HG02571 (cell line): ENCODE data around the gene USP22.
"Not testable (repeated sequence)": the region's sequence is repeated elsewhere in the genome, so short reads cannot be mapped to it uniquely, and the experiment has no call there.

Experiments used
- ATAC-seq: cut with Tn5 transposase; IDR thresholded peaks from one replicate; pipeline ENCODE4 v1.9.1; 2021; ENCODE audit warnings: mild to moderate bottlenecking, moderate library complexity; ENCODE audit not compliant: unreplicated experiment

The USP22 gene

GRCh38 chr17:20989991-20990855 is 52.6 kb downstream of the USP22 start:
- no peak for ATAC-seq

DNA sequence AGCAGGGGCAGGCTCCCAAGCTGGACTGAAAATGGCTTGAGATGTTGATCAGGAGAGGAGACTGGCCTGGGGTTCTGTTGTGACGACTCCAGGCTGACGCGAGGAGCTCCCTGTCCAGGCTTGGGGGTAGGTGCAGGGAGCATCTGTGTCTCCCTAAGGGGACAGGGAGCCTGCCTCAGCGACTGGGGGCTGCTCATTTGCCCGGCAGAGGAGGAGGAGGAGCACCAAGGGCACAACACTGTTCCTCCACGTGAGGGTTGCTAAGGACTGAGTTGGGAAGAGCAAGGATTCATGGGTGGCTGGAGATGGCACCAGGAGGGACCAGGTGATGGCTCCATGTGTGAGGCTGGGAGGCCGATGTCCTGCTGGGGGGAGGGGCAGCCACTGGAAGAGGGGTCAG is 53.3 kb downstream of the USP22 start:
- ATAC-seq, result no peak

GRCh38 chr17:20988896-20989295 is 53.9 kb downstream of the USP22 start:
- no peak for ATAC-seq

- no peak for ATAC-seq
Observed at GRCh38 chr17:20988001-20988636, 54.7 kb downstream of the USP22 start.

DNA sequence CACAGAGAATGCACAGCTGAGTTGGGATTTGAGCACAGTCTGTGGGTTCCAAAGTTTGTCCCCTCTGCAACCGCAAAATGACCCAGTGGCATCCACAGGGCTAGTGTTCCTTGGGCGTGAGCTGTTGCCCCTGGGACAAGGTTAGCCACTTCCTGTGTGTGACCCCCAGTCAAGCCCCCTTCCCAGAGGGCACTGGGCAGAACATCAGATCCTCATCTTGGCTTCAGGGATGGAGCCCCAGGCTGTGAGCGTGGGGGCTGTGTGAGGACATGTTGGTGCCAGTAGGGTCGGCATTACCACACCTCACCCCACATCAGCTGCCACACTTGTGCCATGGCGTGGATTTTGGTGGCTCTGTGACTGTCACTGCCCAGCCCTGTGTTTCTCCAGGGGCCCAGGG is 55.3 kb downstream of the USP22 start:
- no peak for ATAC-seq

- ATAC-seq, result no peak
Observed at GRCh38 chr17:20986767-20987510, 55.9 kb downstream of the USP22 start.

DNA sequence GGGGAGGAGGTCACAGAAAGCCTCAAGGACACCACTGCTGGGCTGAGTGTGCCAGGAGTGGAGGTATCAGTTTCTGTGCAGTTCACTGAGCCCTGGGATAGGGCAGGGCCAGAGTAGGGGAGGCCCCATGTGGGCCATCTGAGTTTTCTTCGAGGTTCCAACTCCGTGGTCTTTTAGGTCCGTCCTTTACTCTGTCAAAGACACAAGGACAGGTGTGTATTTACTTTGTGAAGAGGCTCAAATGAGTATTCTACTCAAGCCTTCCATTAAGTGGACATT is 59.5 kb downstream of the USP22 start:
- ATAC-seq, result no peak

DNA sequence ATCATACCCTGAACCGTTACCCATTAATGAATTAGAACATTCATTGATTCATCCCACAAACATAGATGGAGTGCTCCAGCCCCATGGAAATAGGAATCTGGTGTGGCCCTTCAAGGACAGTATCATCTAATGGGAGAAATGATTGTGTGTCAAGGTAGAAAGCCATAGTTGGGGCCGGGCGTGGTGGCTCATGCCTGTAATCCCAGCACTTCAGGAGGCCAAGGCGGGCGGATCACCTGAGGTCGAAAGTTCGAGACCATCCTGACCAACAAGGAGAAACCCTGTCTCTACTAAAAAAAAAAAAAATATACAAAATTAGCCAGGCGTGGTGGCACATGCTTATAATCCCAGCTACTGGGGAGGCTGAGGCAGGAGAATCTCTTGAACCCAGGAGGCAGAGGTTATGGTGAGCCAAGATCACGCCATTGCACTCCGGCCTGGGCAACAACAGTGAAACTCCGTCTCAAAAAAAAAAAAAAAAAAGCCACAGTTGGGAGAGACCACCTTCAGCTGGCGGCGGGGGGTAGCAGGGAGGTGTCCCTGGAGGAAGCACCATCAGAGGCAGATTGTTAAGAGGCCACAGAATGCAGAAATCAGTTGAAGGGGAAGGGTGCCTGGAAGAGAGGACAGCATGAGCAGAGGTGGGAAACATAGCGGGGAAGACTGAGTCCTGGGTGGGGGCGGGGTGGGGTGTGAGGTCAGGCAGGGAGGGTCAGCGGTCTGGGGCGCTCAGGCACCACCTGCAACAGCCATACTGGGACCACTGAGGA is 60.0 kb downstream of the USP22 start:
- ATAC-seq, result no peak

DNA sequence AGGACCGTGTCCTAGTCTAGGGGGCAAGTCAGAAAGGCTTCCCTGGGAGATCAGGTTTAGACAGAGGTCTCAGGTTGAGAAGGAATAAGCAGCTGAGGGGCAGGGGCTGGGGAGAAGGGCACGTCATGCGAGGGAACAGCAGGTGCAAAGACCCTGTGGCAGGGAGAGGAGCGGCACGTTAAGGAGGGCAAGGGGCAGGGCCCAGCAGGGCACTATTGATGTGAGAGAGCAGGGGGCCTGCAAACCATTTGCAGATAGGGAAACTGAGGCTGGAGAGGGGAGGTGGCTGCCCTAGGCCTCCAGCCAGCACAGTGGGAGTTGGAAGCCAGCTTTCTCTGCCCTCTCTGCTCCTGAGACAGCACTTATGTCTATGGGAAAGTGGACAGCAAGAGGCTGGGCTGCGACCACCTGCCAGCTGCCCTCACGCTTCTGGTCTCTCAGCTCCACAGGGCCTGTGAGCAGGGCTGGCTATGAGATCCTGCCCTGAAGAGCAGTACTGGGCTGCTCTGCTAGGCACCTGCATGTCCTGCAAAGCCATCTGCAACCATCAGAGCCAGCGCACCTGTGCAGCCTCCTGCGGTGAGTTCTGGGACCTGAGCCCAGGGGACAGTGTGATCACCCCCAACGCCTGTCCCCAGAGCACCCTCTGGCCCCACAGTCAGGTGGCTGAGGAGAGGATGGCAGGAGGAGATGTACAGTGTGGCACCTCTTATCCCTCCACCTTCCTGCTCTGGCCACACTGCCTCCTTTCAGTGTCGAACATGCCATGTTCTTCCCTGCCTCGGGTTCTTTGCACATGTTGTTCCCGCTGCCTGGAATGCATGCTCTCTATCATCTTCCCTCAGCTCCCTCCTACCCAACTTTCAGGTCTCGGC is 61.5 kb downstream of the USP22 start:
- no peak for ATAC-seq

DNA sequence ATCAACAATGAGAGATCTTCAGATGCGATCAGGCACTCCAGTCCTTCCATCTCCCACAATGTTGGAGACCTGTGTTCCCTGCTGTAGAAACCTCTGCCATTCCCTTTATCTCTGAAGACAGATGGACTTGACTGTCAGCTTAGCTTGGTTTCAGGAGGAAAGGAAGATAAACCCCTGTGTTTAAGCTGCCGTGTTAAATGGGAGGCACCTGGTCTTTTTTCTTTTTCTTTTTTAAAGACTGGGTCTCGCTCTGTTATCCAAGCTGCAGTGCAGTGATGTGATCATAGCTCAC is 63.1 kb downstream of the USP22 start:
- ATAC-seq, result no peak

DNA sequence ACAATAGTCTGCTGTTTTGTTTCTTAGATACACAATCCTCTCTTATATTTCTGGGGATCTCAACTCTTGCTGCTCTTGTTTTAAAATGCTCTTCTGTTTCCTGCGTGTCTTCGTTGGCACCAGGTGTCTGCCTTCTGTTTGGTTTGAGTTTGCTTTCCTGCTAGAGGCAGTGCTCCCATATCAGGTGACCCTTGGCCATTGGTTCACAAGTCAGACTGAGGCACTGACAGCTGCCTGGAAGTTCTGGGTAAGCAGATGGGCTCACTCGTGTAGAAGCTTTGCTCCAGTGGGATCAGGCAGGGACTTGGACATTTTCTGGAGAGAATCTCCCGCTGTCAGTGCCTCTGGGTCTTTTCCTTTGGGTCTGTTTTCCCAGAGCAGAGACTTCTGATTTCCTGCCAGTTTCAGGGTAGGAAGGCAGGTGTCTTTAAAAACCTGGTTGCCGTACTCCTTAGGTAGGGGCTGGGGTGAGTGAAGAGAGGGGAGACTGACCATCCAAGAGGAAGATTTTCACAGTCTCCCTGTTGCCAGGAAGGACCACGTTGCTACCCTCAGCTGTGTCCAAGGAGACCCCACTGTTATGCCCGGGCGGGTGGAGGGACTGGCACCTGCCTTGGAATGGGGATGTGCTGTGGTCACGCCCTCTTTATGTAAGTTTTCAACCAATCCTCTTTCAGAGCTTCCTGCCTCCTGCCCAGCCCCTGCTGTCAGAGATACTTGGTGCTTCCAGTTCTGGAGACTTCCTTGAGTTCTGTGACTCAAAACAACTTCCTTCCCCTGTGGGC is 63.6 kb downstream of the USP22 start:
- ATAC-seq, result not testable (repeated sequence)

GRCh38 chr17:20977609-20978253 is 65.1 kb downstream of the USP22 start:
- ATAC-seq, result not testable (repeated sequence)

DNA sequence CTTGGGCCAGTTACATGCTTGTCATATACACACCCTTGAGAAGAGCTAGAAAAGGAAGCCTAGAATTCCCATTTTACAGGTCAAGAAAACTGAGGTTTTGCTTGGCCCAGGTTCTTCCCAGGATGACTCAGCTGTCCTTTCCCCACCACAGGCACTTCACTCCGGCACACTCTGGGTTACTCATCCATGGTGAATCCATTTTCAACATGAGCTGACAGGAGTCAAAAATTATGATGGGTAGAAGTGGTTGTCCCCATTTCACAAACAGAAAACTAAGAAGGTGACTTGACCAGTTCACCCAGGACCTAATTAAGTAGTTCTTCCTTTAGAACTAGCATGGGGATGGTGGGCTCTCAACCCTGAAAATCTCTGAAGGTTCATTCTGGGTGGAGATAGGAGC is 67.2 kb downstream of the USP22 start:
- no peak for ATAC-seq

GRCh38 chr17:20970329-20970728 is 72.5 kb downstream of the USP22 start:
- ATAC-seq, result no peak

DNA sequence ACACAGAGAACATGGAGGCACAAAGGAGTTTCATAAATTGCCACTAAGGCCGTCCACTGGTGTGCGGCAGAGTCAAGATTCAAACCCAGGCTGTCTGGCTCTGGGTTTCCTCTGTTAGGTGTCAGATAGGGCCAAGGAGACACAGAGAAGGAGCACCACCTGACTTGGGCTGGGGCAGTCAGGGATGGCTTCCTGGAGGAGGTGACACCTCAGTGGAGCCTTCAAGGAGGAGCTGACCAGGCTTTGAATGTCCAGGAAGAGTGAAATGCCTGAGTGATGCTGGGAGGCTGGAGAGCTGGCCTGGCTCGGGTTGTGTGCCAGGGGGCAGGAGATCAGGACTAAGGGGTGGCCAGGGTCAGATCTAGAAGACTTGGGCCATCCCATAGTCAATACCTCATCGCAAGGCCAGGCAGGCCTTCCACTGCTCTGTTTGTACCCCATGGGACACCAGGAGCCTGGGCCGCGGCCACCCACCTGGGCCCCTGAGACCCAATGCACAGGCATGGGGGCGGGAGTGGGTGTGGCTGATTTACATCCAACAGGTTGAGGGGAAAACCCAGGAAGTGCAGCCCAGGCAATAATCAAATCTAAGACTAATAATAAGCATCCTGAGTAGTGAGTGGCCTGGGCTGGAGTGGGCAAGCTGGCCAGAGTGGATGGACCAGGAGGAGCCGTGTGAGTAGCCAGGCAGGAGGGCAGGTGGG is 73.7 kb downstream of the USP22 start:
- no peak for ATAC-seq

DNA sequence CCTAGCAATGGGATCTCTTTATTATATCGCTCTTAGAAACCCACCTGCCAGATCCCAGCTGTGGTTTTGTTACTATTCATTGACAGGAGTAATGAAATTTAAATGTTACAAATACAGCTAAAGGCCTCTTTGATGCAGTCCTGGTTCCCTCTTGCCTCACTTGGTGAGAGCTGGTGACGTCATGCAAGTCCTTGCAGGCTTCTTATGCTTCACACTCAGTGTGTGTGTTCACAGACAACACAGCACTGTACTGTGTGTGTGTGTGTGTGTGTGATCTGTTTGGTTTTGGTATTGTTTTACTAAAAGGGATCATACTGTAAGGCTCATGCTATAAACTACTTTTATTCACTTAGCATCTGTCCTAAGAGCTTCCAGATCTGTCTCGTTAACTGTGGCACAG is 75.0 kb downstream of the USP22 start:
- no peak for ATAC-seq

- ATAC-seq, result no peak
Observed at GRCh38 chr17:20966870-20967269, 75.9 kb downstream of the USP22 start.

DNA sequence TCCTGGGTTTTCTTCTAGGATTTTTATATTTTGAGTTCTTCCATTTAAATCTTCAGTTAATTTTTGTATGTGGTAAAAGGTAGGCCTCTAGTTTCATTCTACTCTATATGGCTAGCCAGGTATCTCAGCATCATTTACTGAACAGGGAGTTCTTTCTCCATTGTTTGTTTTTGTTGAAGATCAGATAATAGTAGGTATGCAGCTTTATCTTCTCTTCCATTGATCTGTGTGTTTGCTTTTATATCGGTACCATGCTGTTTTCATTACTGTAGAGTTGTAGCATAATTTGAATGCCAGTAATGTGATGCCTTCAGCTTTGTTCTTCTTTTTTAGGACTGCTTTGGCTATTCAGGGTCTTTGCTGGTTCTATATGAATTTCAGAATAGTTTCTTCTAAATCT is 77.3 kb downstream of the USP22 start:
- no peak for ATAC-seq

GRCh38 chr17:20961586-20961985 is 81.2 kb downstream of the USP22 start:
- no peak for ATAC-seq
